Endothelial cell (in vitro differentiated cells): ENCODE data around the gene CFAP73. TPM values are rescaled to one million over a fixed set of nuclear protein-coding genes. Genes with fewer than 3 reads are reported as not detected.

Source experiments
- DNase-seq: peaks from one replicate; pipeline ENCODE4 v3.0.0; 2021; ENCODE audit warnings: low spot score
- H3K27ac Mint-ChIP-seq: one replicate; pipeline ENCODE4 v1.8.0; 2021; ENCODE audit warnings: mixed read lengths, inconsistent platforms; ENCODE audit not compliant: unreplicated experiment
- H3K27me3 Mint-ChIP-seq: one replicate; pipeline ENCODE4 v1.8.0; 2021; ENCODE audit warnings: mild to moderate bottlenecking, moderate library complexity, mixed read lengths, inconsistent platforms; ENCODE audit not compliant: unreplicated experiment
- H3K36me3 Mint-ChIP-seq: one replicate; pipeline ENCODE4 v1.8.0; 2021; ENCODE audit warnings: mild to moderate bottlenecking, low read depth, mixed read lengths, inconsistent platforms; ENCODE audit not compliant: unreplicated experiment
- H3K4me1 Mint-ChIP-seq: one replicate; pipeline ENCODE4 v1.8.0; 2021; ENCODE audit warnings: mild to moderate bottlenecking, mixed read lengths, inconsistent platforms; ENCODE audit not compliant: unreplicated experiment
- H3K4me3 Mint-ChIP-seq: one replicate; pipeline ENCODE4 v1.8.0; 2021; ENCODE audit warnings: mild to moderate bottlenecking, mixed read lengths, inconsistent platforms; ENCODE audit not compliant: unreplicated experiment
- H3K9me3 Mint-ChIP-seq: one replicate; pipeline ENCODE4 v1.8.0; 2021; ENCODE audit warnings: mixed read lengths, inconsistent platforms; ENCODE audit not compliant: unreplicated experiment
- CTCF ChIP-seq: fragments of 200-600 bp; sonication (generic); IDR thresholded peaks from one replicate; pipeline ENCODE4 v1.5.0; 2021; ENCODE audit warnings: antibody characterized with exemption; ENCODE audit not compliant: unreplicated experiment
- total RNA-seq: library from RNA; stranded (reverse); fragmentation: NEBNext Ultra II Directional; extraction: Animal tissue kit (Norgen Biotek cat#: 25700); gene quantifications from one replicate; pipeline ENCODE4 v1.2.1, GENCODE V29; 2021; ENCODE audit not compliant: unreplicated experiment

Gene CFAP73
- total RNA-seq, 1 donor from 2014 or later = not detected

GRCh38 chr12:113186666-113187325 is 37.3 kb downstream of the CFAP73 start:
- H3K36me3 Mint-ChIP-seq = peaks cover 13% of the 10 kb centered on the region
- no peak overlapping the region for H3K27ac Mint-ChIP-seq

GRCh38 chr12:113189361-113189760 is 39.8 kb downstream of the CFAP73 start:
- peak overlapping the region; percentile 38 for H3K4me3 Mint-ChIP-seq
- H3K9me3 Mint-ChIP-seq = no peaks in the 10 kb centered on the region
- peaks cover 22% of the 10 kb centered on the region for H3K4me1 Mint-ChIP-seq
- peaks cover 3% of the 10 kb centered on the region for H3K27me3 Mint-ChIP-seq
- no peak for DNase-seq
- no peak for TF ChIP-seq CTCF
- H3K27ac Mint-ChIP-seq = no peak overlapping the region
- peaks cover 13% of the 10 kb centered on the region for H3K36me3 Mint-ChIP-seq

More at GRCh38 chr12:113186666-113187325, 37.3 kb downstream of the CFAP73 start:
- no peak for TF ChIP-seq CTCF
- Mint-ChIP-seq H3K27me3 (peaks cover 3% of the 10 kb centered on the region), H3K9me3 (no peaks in the 10 kb centered on the region), H3K4me1 (peaks cover 11% of the 10 kb centered on the region), H3K4me3 (peak overlapping the region; percentile 90)
- no peak for DNase-seq

- H3K27me3 Mint-ChIP-seq = peaks cover 3% of the 10 kb centered on the region
- peaks cover 19% of the 10 kb centered on the region for H3K4me1 Mint-ChIP-seq
- no peaks in the 10 kb centered on the region for H3K9me3 Mint-ChIP-seq
- DNase-seq = no peak
- peaks cover 13% of the 10 kb centered on the region for H3K36me3 Mint-ChIP-seq
- H3K27ac Mint-ChIP-seq = no peak overlapping the region
- no peak overlapping the region for H3K4me3 Mint-ChIP-seq
- TF ChIP-seq CTCF = no peak
Measured at GRCh38 chr12:113190761-113191160, 41.2 kb downstream of the CFAP73 start.

GRCh38 chr12:113191227-113191626 is 41.7 kb downstream of the CFAP73 start:
- TF ChIP-seq CTCF = no peak
- Mint-ChIP-seq H3K4me3 (no peak overlapping the region), H3K4me1 (peaks cover 16% of the 10 kb centered on the region), H3K36me3 (peaks cover 11% of the 10 kb centered on the region), H3K9me3 (no peaks in the 10 kb centered on the region), H3K27ac (no peak overlapping the region), H3K27me3 (peaks cover 3% of the 10 kb centered on the region)
- DNase-seq = no peak

- no peaks in the 10 kb centered on the region for H3K36me3 Mint-ChIP-seq
Measured at GRCh38 chr12:113194971-113195391, 45.5 kb downstream of the CFAP73 start.

More at GRCh38 chr12:113194971-113195391, 45.5 kb downstream of the CFAP73 start:
- no peak overlapping the region for H3K4me3 Mint-ChIP-seq
- peaks cover 3% of the 10 kb centered on the region for H3K27me3 Mint-ChIP-seq
- DNase-seq = no peak
- H3K9me3 Mint-ChIP-seq = no peaks in the 10 kb centered on the region
- no peak for TF ChIP-seq CTCF
- no peak overlapping the region for H3K27ac Mint-ChIP-seq
- H3K4me1 Mint-ChIP-seq = peaks cover 11% of the 10 kb centered on the region
